ENCODE results near the gene LRRC42.
"Not testable (repeated sequence)": the region's sequence is repeated elsewhere in the genome, so short reads cannot be mapped to it uniquely, and the experiment has no call there.

The LRRC42 gene

GRCh38 chr1:53971718-53972117 is 25.6 kb downstream of the LRRC42 start:
- no peak for DNase-seq

- DNase-seq, result no peak
Measured at GRCh38 chr1:53975861-53976260, 29.7 kb downstream of the LRRC42 start.

GRCh38 chr1:53979712-53980450 is 33.7 kb downstream of the LRRC42 start:
- no peak for DNase-seq

- no peak for DNase-seq
Measured at GRCh38 chr1:53981220-53981619, 35.1 kb downstream of the LRRC42 start.

GRCh38 chr1:53982034-53982762 is 36.0 kb downstream of the LRRC42 start:
- no peak for DNase-seq

- DNase-seq, result no peak
Measured at GRCh38 chr1:53982763-53983104, 36.6 kb downstream of the LRRC42 start.

GRCh38 chr1:53984726-53985125 is 38.6 kb downstream of the LRRC42 start:
- DNase-seq, result no peak

- DNase-seq, result no peak
Measured at GRCh38 chr1:53986458-53986857, 40.3 kb downstream of the LRRC42 start.

GRCh38 chr1:53987880-53988279 is 41.7 kb downstream of the LRRC42 start:
- DNase-seq, result no peak

- DNase-seq, result no peak
Measured at GRCh38 chr1:53992085-53992874, 46.1 kb downstream of the LRRC42 start.

- DNase-seq, result not testable (repeated sequence)
Measured at GRCh38 chr1:53994516-53994915, 48.4 kb downstream of the LRRC42 start.

- DNase-seq, result no peak
Measured at GRCh38 chr1:53995683-53996082, 49.5 kb downstream of the LRRC42 start.

GRCh38 chr1:53998223-53998622 is 52.1 kb downstream of the LRRC42 start:
- DNase-seq, result no peak

- no peak for DNase-seq
Measured at GRCh38 chr1:53999920-54000319, 53.8 kb downstream of the LRRC42 start.

- DNase-seq, result no peak
Measured at GRCh38 chr1:54001591-54001990, 55.4 kb downstream of the LRRC42 start.

- no peak for DNase-seq
Measured at GRCh38 chr1:54002544-54003248, 56.5 kb downstream of the LRRC42 start.

GRCh38 chr1:54003249-54003646 is 57.1 kb downstream of the LRRC42 start:
- DNase-seq, result no peak

- not testable (repeated sequence) for DNase-seq
Measured at GRCh38 chr1:54003750-54004480, 57.8 kb downstream of the LRRC42 start.

GRCh38 chr1:54004481-54005049 is 58.4 kb downstream of the LRRC42 start:
- no peak for DNase-seq

- DNase-seq, result no peak
Measured at GRCh38 chr1:54006508-54006907, 60.4 kb downstream of the LRRC42 start.

GRCh38 chr1:54007613-54008012 is 61.5 kb downstream of the LRRC42 start:
- DNase-seq, result no peak

- no peak for DNase-seq
Measured at GRCh38 chr1:54008876-54009275, 62.7 kb downstream of the LRRC42 start.
